GM18861 (cell line): Measurements from ENCODE around the gene TFAM.
A peak's percentile ranks its signal among the peaks of the same experiment; 100 is the strongest.

ENCODE experiments used
- ATAC-seq: cut with Tn5 transposase; IDR thresholded peaks from one replicate; pipeline ENCODE4 v1.9.1; 2021; ENCODE audit not compliant: unreplicated experiment

Gene TFAM

GRCh38 chr10:58384999-58385783, at the start of gene TFAM:
Gene TFAM (plus strand): TSS chr10:58385410. CDS start chr10:58385548, 138 bp downstream.
- peak; percentile 69 for ATAC-seq

- no peak for ATAC-seq
Observed at GRCh38 chr10:58336242-58336641, 49.0 kb upstream of the TFAM start.

- no peak for ATAC-seq
Observed at GRCh38 chr10:58341422-58341821, 43.8 kb upstream of the TFAM start.

GRCh38 chr10:58341947-58342346, 43.3 kb upstream of the TFAM start:
- ATAC-seq = no peak

- no peak for ATAC-seq
Observed at GRCh38 chr10:58347967-58348366, 37.2 kb upstream of the TFAM start.

GRCh38 chr10:58348571-58349033, 36.6 kb upstream of the TFAM start:
- ATAC-seq = no peak

- ATAC-seq = no peak
Observed at GRCh38 chr10:58350023-58350422, 35.2 kb upstream of the TFAM start.

- ATAC-seq = no peak
Observed at GRCh38 chr10:58350619-58351323, 34.4 kb upstream of the TFAM start.

GRCh38 chr10:58351616-58352578, 33.3 kb upstream of the TFAM start:
- ATAC-seq = no peak

- no peak for ATAC-seq
Observed at GRCh38 chr10:58352956-58353610, 32.1 kb upstream of the TFAM start.

GRCh38 chr10:58356756-58357155, 28.5 kb upstream of the TFAM start:
- ATAC-seq = no peak

GRCh38 chr10:58358314-58358933, 26.8 kb upstream of the TFAM start:
- no peak for ATAC-seq

- no peak for ATAC-seq
Observed at GRCh38 chr10:58358947-58359346, 26.3 kb upstream of the TFAM start.

- no peak for ATAC-seq
Observed at GRCh38 chr10:58359541-58359940, 25.7 kb upstream of the TFAM start.

- no peak for ATAC-seq
Observed at GRCh38 chr10:58360412-58361004, 24.7 kb upstream of the TFAM start.

- no peak for ATAC-seq
Observed at GRCh38 chr10:58361353-58361752, 23.9 kb upstream of the TFAM start.

GRCh38 chr10:58362027-58362789, 23.0 kb upstream of the TFAM start:
- ATAC-seq = no peak

- ATAC-seq = no peak
Observed at GRCh38 chr10:58367069-58367468, 18.1 kb upstream of the TFAM start.

GRCh38 chr10:58371473-58371872, 13.7 kb upstream of the TFAM start:
- no peak for ATAC-seq
